Parathyroid adenoma (tissue), 2 donors: ENCODE results near the gene SUN1.

Experiments
- H2AFZ ChIP-seq: fragments of 300-600 bp; sonication (generic); one replicate; pipeline ENCODE4 v1.7.0; 2017; ENCODE audit warnings: antibody characterized with exemption, mild to moderate bottlenecking
- H3K27ac ChIP-seq: fragments of 300-600 bp; sonication (generic); one replicate; pipeline ENCODE4 v1.7.0; 2017
- H3K27me3 ChIP-seq: fragments of 300-600 bp; sonication (generic); one replicate; pipeline ENCODE4 v1.7.0; 2017; ENCODE audit warnings: low read length; ENCODE audit not compliant: control insufficient read depth, insufficient read depth
- H3K36me3 ChIP-seq: fragments of 300-600 bp; sonication (generic); one replicate; pipeline ENCODE4 v1.7.0; 2017; ENCODE audit warnings: low read length; ENCODE audit not compliant: control insufficient read depth, insufficient read depth
- H3K4me1 ChIP-seq: fragments of 300-600 bp; sonication (generic); one replicate; pipeline ENCODE4 v1.7.0; 2017; ENCODE audit warnings: control low read depth
- H3K4me2 ChIP-seq: fragments of 300-600 bp; sonication (generic); one replicate; pipeline ENCODE4 v1.7.0; 2017; ENCODE audit warnings: low read length
- H3K4me3 ChIP-seq: fragments of 300-600 bp; sonication (generic); one replicate; pipeline ENCODE4 v1.7.0; 2017; ENCODE audit warnings: low read depth, low read length
- H3K79me2 ChIP-seq: fragments of 300-600 bp; sonication (generic); one replicate; pipeline ENCODE4 v1.7.0; 2017; ENCODE audit warnings: control low read depth
- H3K9ac ChIP-seq: fragments of 300-600 bp; sonication (generic); one replicate; pipeline ENCODE4 v1.7.0; 2017; ENCODE audit warnings: mild to moderate bottlenecking
- H3K9me3 ChIP-seq: fragments of 300-600 bp; sonication (generic); one replicate; pipeline ENCODE4 v1.7.0; 2017; ENCODE audit warnings: low read length; ENCODE audit not compliant: control insufficient read depth
- CTCF ChIP-seq: fragments of 300-600 bp; sonication (generic); IDR thresholded peaks from one replicate; pipeline ENCODE4 v1.7.0; 2017; ENCODE audit warnings: antibody characterized with exemption, mild to moderate bottlenecking
- donor health status: primary hyperparathyroidism.

The SUN1 gene

GRCh38 chr7:854118-854775 is 22.0 kb downstream of the SUN1 start:
- H3K36me3 ChIP-seq = no peaks in the 10 kb centered on the region
- no peaks in the 10 kb centered on the region for H3K27me3 ChIP-seq
- H3K4me3 ChIP-seq = no peak overlapping the region
- no peak overlapping the region for H2AFZ ChIP-seq
- no peak for TF ChIP-seq CTCF
- H3K9me3 ChIP-seq = no peaks in the 10 kb centered on the region
- H3K4me2 ChIP-seq = no peak overlapping the region
- H3K4me1 ChIP-seq = no peaks in the 10 kb centered on the region
- H3K9ac ChIP-seq = no peak overlapping the region
- H3K79me2 ChIP-seq = peaks cover 15% of the 10 kb centered on the region
- H3K27ac ChIP-seq = no peak overlapping the region

- H3K36me3 ChIP-seq = no peaks in the 10 kb centered on the region
- no peaks in the 10 kb centered on the region for H3K27me3 ChIP-seq
- no peaks in the 10 kb centered on the region for H3K4me1 ChIP-seq
- H3K9me3 ChIP-seq = no peaks in the 10 kb centered on the region
- H3K9ac ChIP-seq = no peak overlapping the region
- no peak for TF ChIP-seq CTCF
- no peak overlapping the region for H3K4me3 ChIP-seq
- no peak overlapping the region for H3K4me2 ChIP-seq
- H3K27ac ChIP-seq = no peak overlapping the region
- peaks cover 15% of the 10 kb centered on the region for H3K79me2 ChIP-seq
- H2AFZ ChIP-seq = no peak overlapping the region
These were observed 23.6 kb downstream of the SUN1 start for GRCh38 chr7:855686-856369.

- TF ChIP-seq CTCF = no peak
- no peaks in the 10 kb centered on the region for H3K4me1 ChIP-seq
- H3K36me3 ChIP-seq = no peaks in the 10 kb centered on the region
- H2AFZ ChIP-seq = no peak overlapping the region
- no peaks in the 10 kb centered on the region for H3K27me3 ChIP-seq
- no peak overlapping the region for H3K4me2 ChIP-seq
- H3K79me2 ChIP-seq = peaks cover 15% of the 10 kb centered on the region
- H3K9ac ChIP-seq = no peak overlapping the region
- no peaks in the 10 kb centered on the region for H3K9me3 ChIP-seq
- no peak overlapping the region for H3K4me3 ChIP-seq
- H3K27ac ChIP-seq = no peak overlapping the region
These were observed 24.3 kb downstream of the SUN1 start for GRCh38 chr7:856444-857095.

GRCh38 chr7:857661-858060 is 25.4 kb downstream of the SUN1 start:
- Histone ChIP-seq H3K27me3 (no peaks in the 10 kb centered on the region), H3K9ac (no peak overlapping the region), H3K4me1 (no peaks in the 10 kb centered on the region), H2AFZ (no peak overlapping the region), H3K4me2 (no peak overlapping the region), H3K4me3 (no peak overlapping the region), H3K27ac (no peak overlapping the region), H3K79me2 (peaks cover 10% of the 10 kb centered on the region), H3K9me3 (no peaks in the 10 kb centered on the region), H3K36me3 (no peaks in the 10 kb centered on the region)
- no peak for TF ChIP-seq CTCF
